KOPT-K1 (cell line): ENCODE measurements around the gene BMP15.

Experiments
- H3K27ac ChIP-seq: fragments of 200-600 bp; sonication (generic); 2 replicates; pipeline ENCODE4 v1.5.1; 2016; ENCODE audit warnings: antibody characterized with exemption, mild to moderate bottlenecking, low read depth, low read length; ENCODE audit not compliant: poor library complexity, severe bottlenecking
- H3K36me3 ChIP-seq: fragments of 200-600 bp; sonication (generic); 2 replicates; pipeline ENCODE4 v1.5.1; 2017; ENCODE audit warnings: antibody characterized with exemption, mild to moderate bottlenecking, low read length, moderate library complexity; ENCODE audit not compliant: insufficient read depth
- H3K9me3 ChIP-seq: fragments of 200-600 bp; sonication (generic); 2 replicates; pipeline ENCODE4 v1.5.1; 2017; ENCODE audit warnings: antibody characterized with exemption, low read length, mild to moderate bottlenecking; ENCODE audit not compliant: insufficient read depth, poor library complexity, severe bottlenecking

The BMP15 gene

GRCh38 chrX:50910685-50911176, at the start of gene BMP15:
Gene BMP15 (plus strand): TSS chrX:50910735. CDS start chrX:50910784, 49 bp downstream.
- Histone ChIP-seq H3K27ac (no peak within 1 kb of the TSS), H3K9me3 (no peaks in the 10 kb centered on the region), H3K36me3 (no peaks in the 10 kb centered on the region)

- H3K27ac ChIP-seq: no peak overlapping the region
- H3K9me3 ChIP-seq: no peaks in the 10 kb centered on the region
- no peaks in the 10 kb centered on the region for H3K36me3 ChIP-seq
Observed at GRCh38 chrX:50863471-50863870, 47.1 kb upstream of the BMP15 start.

- no peaks in the 10 kb centered on the region for H3K9me3 ChIP-seq
- H3K27ac ChIP-seq: no peak overlapping the region
- H3K36me3 ChIP-seq: no peaks in the 10 kb centered on the region
Observed at GRCh38 chrX:50865311-50865710, 45.2 kb upstream of the BMP15 start.

- H3K36me3 ChIP-seq: no peaks in the 10 kb centered on the region
- H3K27ac ChIP-seq: no peak overlapping the region
- no peaks in the 10 kb centered on the region for H3K9me3 ChIP-seq
Observed at GRCh38 chrX:50871922-50872453, 38.5 kb upstream of the BMP15 start.

GRCh38 chrX:50874876-50875275, 35.7 kb upstream of the BMP15 start:
- Histone ChIP-seq H3K27ac (no peak overlapping the region), H3K9me3 (no peaks in the 10 kb centered on the region), H3K36me3 (no peaks in the 10 kb centered on the region)

- Histone ChIP-seq H3K36me3 (no peaks in the 10 kb centered on the region), H3K27ac (no peak overlapping the region), H3K9me3 (no peaks in the 10 kb centered on the region)
Observed at GRCh38 chrX:50876551-50876950, 34.0 kb upstream of the BMP15 start.

GRCh38 chrX:50877310-50877709, 33.2 kb upstream of the BMP15 start:
- Histone ChIP-seq H3K36me3 (no peaks in the 10 kb centered on the region), H3K9me3 (no peaks in the 10 kb centered on the region), H3K27ac (no peak overlapping the region)

- no peak overlapping the region for H3K27ac ChIP-seq
- no peaks in the 10 kb centered on the region for H3K9me3 ChIP-seq
- H3K36me3 ChIP-seq: no peaks in the 10 kb centered on the region
Observed at GRCh38 chrX:50881028-50881427, 29.5 kb upstream of the BMP15 start.

GRCh38 chrX:50888884-50889283, 21.7 kb upstream of the BMP15 start:
- Histone ChIP-seq H3K27ac (no peak overlapping the region), H3K36me3 (no peaks in the 10 kb centered on the region), H3K9me3 (no peaks in the 10 kb centered on the region)

- Histone ChIP-seq H3K9me3 (no peaks in the 10 kb centered on the region), H3K36me3 (no peaks in the 10 kb centered on the region), H3K27ac (no peak overlapping the region)
Observed at GRCh38 chrX:50889582-50889981, 21.0 kb upstream of the BMP15 start.

GRCh38 chrX:50893047-50893446, 17.5 kb upstream of the BMP15 start:
- H3K9me3 ChIP-seq: no peaks in the 10 kb centered on the region
- no peaks in the 10 kb centered on the region for H3K36me3 ChIP-seq
- H3K27ac ChIP-seq: no peak overlapping the region

GRCh38 chrX:50893466-50893865, 17.1 kb upstream of the BMP15 start:
- no peaks in the 10 kb centered on the region for H3K36me3 ChIP-seq

GRCh38 chrX:50905334-50905733, 5.2 kb upstream of the BMP15 start:
- no peaks in the 10 kb centered on the region for H3K9me3 ChIP-seq
- H3K36me3 ChIP-seq: no peaks in the 10 kb centered on the region
- H3K27ac ChIP-seq: no peak overlapping the region

More at GRCh38 chrX:50893466-50893865, 17.1 kb upstream of the BMP15 start:
- no peak overlapping the region for H3K27ac ChIP-seq
- no peaks in the 10 kb centered on the region for H3K9me3 ChIP-seq

- Histone ChIP-seq H3K36me3 (no peaks in the 10 kb centered on the region), H3K9me3 (no peaks in the 10 kb centered on the region), H3K27ac (no peak overlapping the region)
Observed at GRCh38 chrX:50913520-50913919, 3.0 kb downstream of the BMP15 start.

GRCh38 chrX:50920132-50920531, 9.6 kb downstream of the BMP15 start:
- Histone ChIP-seq H3K27ac (no peak overlapping the region), H3K36me3 (no peaks in the 10 kb centered on the region), H3K9me3 (no peaks in the 10 kb centered on the region)

- H3K36me3 ChIP-seq: no peaks in the 10 kb centered on the region
- H3K27ac ChIP-seq: no peak overlapping the region
- no peaks in the 10 kb centered on the region for H3K9me3 ChIP-seq
Observed at GRCh38 chrX:50927127-50927526, 16.6 kb downstream of the BMP15 start.
